Measurements from ENCODE around the gene RHOH.

DNA sequence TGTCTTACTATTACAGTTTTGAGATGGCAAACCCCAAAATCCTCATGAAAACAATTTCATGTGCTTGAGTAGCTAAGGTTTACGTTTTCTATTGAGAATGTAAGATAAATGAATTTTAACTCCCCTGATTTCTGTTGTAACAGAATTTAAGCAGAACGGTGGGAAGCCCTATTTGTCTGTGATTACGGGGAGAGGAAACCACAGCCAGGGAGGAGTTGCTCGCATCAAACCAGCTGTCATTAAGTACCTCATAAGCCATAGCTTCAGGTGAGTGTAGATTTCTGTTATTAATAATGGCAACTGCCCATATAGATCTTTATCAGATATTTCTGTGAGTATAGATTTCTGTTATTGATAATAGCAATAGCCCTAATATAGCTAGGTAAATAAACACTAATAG, 44.2 kb upstream of the RHOH start:
- TF ChIP-seq, protein P1, sequence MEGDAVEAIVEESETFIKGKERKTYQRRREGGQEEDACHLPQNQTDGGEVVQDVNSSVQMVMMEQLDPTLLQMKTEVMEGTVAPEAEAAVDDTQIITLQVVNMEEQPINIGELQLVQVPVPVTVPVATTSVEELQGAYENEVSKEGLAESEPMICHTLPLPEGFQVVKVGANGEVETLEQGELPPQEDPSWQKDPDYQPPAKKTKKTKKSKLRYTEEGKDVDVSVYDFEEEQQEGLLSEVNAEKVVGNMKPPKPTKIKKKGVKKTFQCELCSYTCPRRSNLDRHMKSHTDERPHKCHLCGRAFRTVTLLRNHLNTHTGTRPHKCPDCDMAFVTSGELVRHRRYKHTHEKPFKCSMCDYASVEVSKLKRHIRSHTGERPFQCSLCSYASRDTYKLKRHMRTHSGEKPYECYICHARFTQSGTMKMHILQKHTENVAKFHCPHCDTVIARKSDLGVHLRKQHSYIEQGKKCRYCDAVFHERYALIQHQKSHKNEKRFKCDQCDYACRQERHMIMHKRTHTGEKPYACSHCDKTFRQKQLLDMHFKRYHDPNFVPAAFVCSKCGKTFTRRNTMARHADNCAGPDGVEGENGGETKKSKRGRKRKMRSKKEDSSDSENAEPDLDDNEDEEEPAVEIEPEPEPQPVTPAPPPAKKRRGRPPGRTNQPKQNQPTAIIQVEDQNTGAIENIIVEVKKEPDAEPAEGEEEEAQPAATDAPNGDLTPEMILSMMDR (IDR thresholded peaks at IDR 0.05; ENCODE audit: insufficient read depth, low read depth, low read length): no peak
- TF ChIP-seq EZH2 (IDR thresholded peaks at IDR 0.05; ENCODE audit: insufficient read depth, low read length): no peak

Data from astrocyte (in vitro differentiated cells and primary cell).